Cardiac muscle cell (in vitro differentiated cells and primary cell): ENCODE results near the gene BIRC7. TPM values are rescaled to one million over a fixed set of nuclear protein-coding genes. Genes with fewer than 3 reads are reported as not detected.

Experiments
- DNase-seq, 2 donors: peaks; one replicate each; pipeline versions ENCODE4 v3.0.0 to v3.0.0-alpha.2; 2010 to 2017; ENCODE audit warnings: low read depth in 1 of 2, low spot score in 1 of 2
- H3K27ac ChIP-seq: fragments of 200-600 bp; sonication (generic); 2 replicates; pipeline ENCODE4 v1.5.1; 2016
- H3K27me3 ChIP-seq: fragments of 200-600 bp; sonication (generic); 2 replicates; pipeline ENCODE4 v1.6.0; 2016; ENCODE audit warnings: control low read depth
- H3K36me3 ChIP-seq: fragments of 200-600 bp; sonication (generic); 2 replicates; pipeline ENCODE4 v1.5.1; 2016; ENCODE audit warnings: control low read depth
- H3K4me1 ChIP-seq: fragments of 200-600 bp; sonication (generic); 2 replicates; pipeline ENCODE4 v1.8.1; 2017; ENCODE audit warnings: low read depth, mild to moderate bottlenecking, mixed run types
- H3K4me3 ChIP-seq: fragments of 200-600 bp; sonication (generic); 2 replicates; pipeline ENCODE4 v1.5.1; 2016; ENCODE audit warnings: mild to moderate bottlenecking
- H3K9me3 ChIP-seq: fragments of 200-600 bp; sonication (generic); 2 replicates; pipeline ENCODE4 v1.5.1; 2017; ENCODE audit warnings: low read depth, mild to moderate bottlenecking, control low read depth
- polyA plus RNA-seq: library from polyadenylated mRNA; unstranded; fragments of >200 nt; fragmentation: Nextera tagmentation; extraction: Ambion mirVana; gene quantifications from 2 replicates; pipeline ENCODE4 v1.2.1, GENCODE V29; 2016
- total RNA-seq: library from RNA; depleted of rRNA; stranded (reverse); fragments of >200 nt; gene quantifications from 2 replicates; pipeline ENCODE4 v1.2.3, GENCODE V29; 2016
- TF ChIP-seq, protein P1 (sequence below): IDR thresholded peaks from 2 replicates; pipeline ENCODE4 v1.5.1; 2012; ENCODE audit warnings: low read depth, mild to moderate bottlenecking, low read length

The BIRC7 gene
- total and polyA plus RNA-seq, 2 experiments from 2014 or later: 0.54 TPM; not detected in 1

DNA sequence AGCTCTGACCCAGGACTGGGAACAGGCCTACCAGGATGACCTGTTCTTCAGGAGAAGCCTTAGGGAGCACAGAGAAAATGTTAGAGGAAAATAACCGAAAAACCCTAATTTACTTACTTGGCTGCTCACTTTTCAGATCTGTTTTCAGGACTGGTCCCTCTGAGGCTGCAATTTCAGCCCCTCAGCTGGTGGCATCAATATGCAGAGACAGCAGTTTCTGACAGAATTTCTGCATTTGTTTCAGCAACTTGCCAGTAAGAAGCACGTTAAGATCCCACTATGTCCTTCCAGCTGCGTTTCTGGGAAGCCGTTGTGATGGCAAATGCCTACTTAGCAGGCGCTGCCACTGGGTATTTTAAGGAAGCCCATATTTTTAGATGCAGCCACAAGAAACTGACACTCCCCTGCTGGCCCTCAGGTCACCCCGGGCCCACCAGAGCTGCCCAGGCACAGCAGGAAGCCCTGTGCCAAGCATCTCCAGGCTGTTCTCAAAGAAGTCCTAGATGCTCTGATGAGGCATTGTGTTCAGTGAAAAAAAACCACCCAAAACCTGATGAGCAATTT is 27.3 kb upstream of the BIRC7 start:
- H3K27ac ChIP-seq: no peak overlapping the region
- TF ChIP-seq, protein P1, sequence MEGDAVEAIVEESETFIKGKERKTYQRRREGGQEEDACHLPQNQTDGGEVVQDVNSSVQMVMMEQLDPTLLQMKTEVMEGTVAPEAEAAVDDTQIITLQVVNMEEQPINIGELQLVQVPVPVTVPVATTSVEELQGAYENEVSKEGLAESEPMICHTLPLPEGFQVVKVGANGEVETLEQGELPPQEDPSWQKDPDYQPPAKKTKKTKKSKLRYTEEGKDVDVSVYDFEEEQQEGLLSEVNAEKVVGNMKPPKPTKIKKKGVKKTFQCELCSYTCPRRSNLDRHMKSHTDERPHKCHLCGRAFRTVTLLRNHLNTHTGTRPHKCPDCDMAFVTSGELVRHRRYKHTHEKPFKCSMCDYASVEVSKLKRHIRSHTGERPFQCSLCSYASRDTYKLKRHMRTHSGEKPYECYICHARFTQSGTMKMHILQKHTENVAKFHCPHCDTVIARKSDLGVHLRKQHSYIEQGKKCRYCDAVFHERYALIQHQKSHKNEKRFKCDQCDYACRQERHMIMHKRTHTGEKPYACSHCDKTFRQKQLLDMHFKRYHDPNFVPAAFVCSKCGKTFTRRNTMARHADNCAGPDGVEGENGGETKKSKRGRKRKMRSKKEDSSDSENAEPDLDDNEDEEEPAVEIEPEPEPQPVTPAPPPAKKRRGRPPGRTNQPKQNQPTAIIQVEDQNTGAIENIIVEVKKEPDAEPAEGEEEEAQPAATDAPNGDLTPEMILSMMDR: no peak
- no peaks in the 10 kb centered on the region for H3K9me3 ChIP-seq
- H3K4me1 ChIP-seq: no peaks in the 10 kb centered on the region
- H3K27me3 ChIP-seq: no peaks in the 10 kb centered on the region
- no peak overlapping the region for H3K4me3 ChIP-seq
- peaks cover 44% of the 10 kb centered on the region for H3K36me3 ChIP-seq
- DNase-seq: no peak

DNA sequence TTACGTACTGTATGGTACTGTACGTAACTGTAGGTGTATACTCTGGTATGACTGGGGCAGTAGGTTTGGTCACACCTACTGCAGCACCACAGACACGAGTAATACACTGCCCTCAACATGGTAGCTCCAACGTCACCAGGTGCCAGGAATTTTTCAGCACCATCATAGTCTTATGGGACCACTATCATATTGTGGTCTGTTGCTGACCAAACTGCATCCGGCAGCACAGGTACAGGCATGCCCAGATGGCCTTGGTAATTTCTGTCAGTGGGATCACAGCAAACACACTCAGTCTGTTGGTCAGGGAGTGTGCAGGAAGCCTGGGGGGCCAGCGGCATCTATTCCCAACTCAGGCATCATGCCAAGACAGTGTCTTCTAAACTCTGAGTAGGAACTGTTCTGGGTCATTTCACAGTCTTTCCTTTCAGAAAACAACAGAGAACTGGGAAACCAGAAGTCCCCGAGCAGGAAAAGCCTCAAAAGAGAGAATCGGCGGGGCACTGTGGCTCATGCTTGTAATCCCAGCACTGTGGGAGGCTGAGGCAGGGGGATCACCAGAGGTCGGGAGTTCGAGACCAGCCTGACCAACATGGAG is 25.6 kb upstream of the BIRC7 start:
- Histone ChIP-seq H3K27ac (no peak overlapping the region), H3K36me3 (peaks cover 43% of the 10 kb centered on the region), H3K9me3 (no peaks in the 10 kb centered on the region), H3K4me3 (no peak overlapping the region), H3K4me1 (peaks cover 6% of the 10 kb centered on the region), H3K27me3 (no peaks in the 10 kb centered on the region)
- TF ChIP-seq, protein P1: no peak
- DNase-seq: no peak

- H3K9me3 ChIP-seq: no peaks in the 10 kb centered on the region
- no peak for DNase-seq
- no peak overlapping the region for H3K4me3 ChIP-seq
- peaks cover 43% of the 10 kb centered on the region for H3K36me3 ChIP-seq
- TF ChIP-seq, protein P1: no peak
- no peaks in the 10 kb centered on the region for H3K27me3 ChIP-seq
- H3K4me1 ChIP-seq: peaks cover 10% of the 10 kb centered on the region
- H3K27ac ChIP-seq: no peak overlapping the region
These were observed 23.3 kb upstream of the BIRC7 start for GRCh38 chr20:63212393-63212730.

DNA sequence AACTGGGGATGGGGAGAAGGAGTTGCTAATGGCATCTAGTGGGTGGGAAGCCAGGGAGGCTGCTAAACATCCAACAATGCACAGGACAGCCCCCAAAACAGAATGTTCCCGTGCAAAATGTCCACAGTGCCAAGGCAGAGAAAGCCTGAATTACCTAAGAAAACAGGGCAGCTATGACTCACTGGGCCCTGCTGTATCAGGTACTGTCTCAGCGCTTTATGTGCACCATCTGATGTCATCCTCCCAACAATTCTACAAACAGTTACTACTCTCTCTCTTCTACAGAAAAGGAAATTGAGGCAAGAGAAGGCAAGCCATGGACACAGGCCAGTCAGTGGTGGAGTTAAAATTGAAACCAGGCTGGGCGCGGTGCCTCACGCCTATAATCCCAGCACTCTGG is 22.9 kb upstream of the BIRC7 start:
- H3K9me3 ChIP-seq: no peaks in the 10 kb centered on the region
- H3K27ac ChIP-seq: no peak overlapping the region
- no peaks in the 10 kb centered on the region for H3K27me3 ChIP-seq
- DNase-seq: no peak
- TF ChIP-seq, protein P1: no peak
- peaks cover 43% of the 10 kb centered on the region for H3K36me3 ChIP-seq
- peaks cover 10% of the 10 kb centered on the region for H3K4me1 ChIP-seq
- no peak overlapping the region for H3K4me3 ChIP-seq

DNA sequence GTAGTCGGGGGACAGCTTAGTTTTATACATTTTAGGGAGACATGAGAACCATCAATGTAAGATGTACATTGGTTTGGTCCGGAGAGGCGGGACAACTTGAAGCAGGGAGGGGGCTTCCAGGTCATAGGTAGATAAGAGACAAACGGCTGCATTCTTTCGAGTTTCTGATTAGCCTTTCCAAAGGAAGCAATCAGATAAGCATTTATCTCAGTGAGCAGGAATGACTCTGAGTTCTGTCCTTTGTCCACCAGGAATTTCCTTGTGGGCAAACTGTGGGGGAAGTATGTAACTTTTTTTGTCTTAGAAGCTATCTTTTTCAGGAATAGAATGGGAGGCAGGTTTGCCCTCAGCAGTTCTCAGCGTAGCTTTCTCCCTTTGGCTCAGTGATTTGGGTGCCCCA is 21.2 kb upstream of the BIRC7 start:
- Histone ChIP-seq H3K9me3 (no peaks in the 10 kb centered on the region), H3K4me3 (no peak overlapping the region), H3K36me3 (peaks cover 32% of the 10 kb centered on the region), H3K27ac (no peak overlapping the region), H3K27me3 (peaks cover 6% of the 10 kb centered on the region), H3K4me1 (peaks cover 10% of the 10 kb centered on the region)
- TF ChIP-seq, protein P1: no peak
- DNase-seq: no peak
